HUES48 (cell line): ENCODE data around the gene SLC29A4.
"Not testable (repeated sequence)": the region's sequence is repeated elsewhere in the genome, so short reads cannot be mapped to it uniquely, and the experiment has no call there.

Experiments used
- H3K27ac ChIP-seq: one replicate; pipeline ENCODE4 v1.7.0; 2013; ENCODE audit warnings: low read depth, low read length, inconsistent platforms
- H3K27me3 ChIP-seq: 2 replicates; pipeline ENCODE4 v1.6.1; 2013; ENCODE audit warnings: mild to moderate bottlenecking, low read length; ENCODE audit not compliant: control insufficient read depth, insufficient read depth
- H3K36me3 ChIP-seq: 2 replicates; pipeline ENCODE4 v1.6.1; 2013; ENCODE audit warnings: low read length; ENCODE audit not compliant: control insufficient read depth, insufficient read depth
- H3K4me1 ChIP-seq: 2 replicates; pipeline ENCODE4 v1.6.1; 2013; ENCODE audit warnings: mild to moderate bottlenecking, low read length; ENCODE audit not compliant: control insufficient read depth, insufficient read depth
- H3K4me3 ChIP-seq: 2 replicates; pipeline ENCODE4 v1.5.1; 2013; ENCODE audit warnings: mild to moderate bottlenecking, low read depth, low read length
- H3K9ac ChIP-seq: 2 replicates; pipeline ENCODE4 v1.6.1; 2013; ENCODE audit warnings: mild to moderate bottlenecking, low read depth, low read length, moderate library complexity
- H3K9me3 ChIP-seq: 2 replicates; pipeline ENCODE4 v1.6.1; 2013; ENCODE audit warnings: low read length; ENCODE audit not compliant: control insufficient read depth, insufficient read depth

Gene SLC29A4, protein sequence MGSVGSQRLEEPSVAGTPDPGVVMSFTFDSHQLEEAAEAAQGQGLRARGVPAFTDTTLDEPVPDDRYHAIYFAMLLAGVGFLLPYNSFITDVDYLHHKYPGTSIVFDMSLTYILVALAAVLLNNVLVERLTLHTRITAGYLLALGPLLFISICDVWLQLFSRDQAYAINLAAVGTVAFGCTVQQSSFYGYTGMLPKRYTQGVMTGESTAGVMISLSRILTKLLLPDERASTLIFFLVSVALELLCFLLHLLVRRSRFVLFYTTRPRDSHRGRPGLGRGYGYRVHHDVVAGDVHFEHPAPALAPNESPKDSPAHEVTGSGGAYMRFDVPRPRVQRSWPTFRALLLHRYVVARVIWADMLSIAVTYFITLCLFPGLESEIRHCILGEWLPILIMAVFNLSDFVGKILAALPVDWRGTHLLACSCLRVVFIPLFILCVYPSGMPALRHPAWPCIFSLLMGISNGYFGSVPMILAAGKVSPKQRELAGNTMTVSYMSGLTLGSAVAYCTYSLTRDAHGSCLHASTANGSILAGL

DNA sequence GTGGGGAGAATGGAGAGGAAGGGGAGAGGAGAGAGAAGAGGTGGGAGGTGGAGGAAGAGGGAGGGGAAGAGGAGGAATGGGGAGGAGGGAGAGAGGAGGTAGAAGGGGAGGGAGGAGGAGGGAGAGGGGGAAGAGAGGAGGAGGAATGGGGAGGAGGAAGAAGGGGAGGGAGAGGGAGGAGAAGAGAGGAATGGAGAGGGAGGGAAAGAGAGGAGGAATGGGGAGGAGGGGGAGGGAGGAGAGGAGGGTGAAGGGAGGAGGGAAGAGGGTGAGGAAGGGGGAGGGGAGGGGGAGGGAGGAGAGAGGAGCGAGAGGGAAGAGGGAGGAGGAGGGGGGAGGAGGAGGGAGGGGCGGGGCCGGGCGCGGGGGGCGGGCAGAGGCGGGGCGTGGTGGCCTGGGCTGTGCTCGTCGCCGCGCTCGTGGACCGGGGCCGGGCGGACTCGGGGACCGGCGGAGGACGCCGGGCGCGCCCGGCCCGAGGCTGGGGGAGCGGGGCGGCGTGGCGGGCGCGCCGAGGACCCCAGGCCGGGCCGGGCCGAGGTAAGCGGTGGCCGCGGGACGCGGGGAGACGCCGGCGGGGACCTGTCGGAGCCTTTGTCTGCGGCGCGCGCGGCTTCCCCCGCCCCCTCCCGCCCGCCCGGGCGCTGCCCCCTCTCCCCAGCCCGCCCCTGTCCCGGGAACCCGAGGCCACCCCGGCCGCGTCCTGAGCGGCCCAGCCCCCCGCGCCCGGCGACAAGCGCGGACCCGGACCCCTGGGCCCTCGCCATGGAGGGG is at the start of gene SLC29A4:
SLC29A4 (plus strand) TSS at position 401 of the 774 bp plus-strand sequence. CDS start 4,874 bp downstream, outside the sequence.
- Histone ChIP-seq H3K27ac (no peak within 1 kb of the TSS), H3K9me3 (no peaks in the 10 kb centered on the region), H3K4me3 (peak within 1 kb of the TSS; percentile 60), H3K36me3 (no peaks in the 10 kb centered on the region), H3K27me3 (peaks cover 10% of the 10 kb centered on the region), H3K9ac (no peak within 1 kb of the TSS), H3K4me1 (no peaks in the 10 kb centered on the region)

DNA sequence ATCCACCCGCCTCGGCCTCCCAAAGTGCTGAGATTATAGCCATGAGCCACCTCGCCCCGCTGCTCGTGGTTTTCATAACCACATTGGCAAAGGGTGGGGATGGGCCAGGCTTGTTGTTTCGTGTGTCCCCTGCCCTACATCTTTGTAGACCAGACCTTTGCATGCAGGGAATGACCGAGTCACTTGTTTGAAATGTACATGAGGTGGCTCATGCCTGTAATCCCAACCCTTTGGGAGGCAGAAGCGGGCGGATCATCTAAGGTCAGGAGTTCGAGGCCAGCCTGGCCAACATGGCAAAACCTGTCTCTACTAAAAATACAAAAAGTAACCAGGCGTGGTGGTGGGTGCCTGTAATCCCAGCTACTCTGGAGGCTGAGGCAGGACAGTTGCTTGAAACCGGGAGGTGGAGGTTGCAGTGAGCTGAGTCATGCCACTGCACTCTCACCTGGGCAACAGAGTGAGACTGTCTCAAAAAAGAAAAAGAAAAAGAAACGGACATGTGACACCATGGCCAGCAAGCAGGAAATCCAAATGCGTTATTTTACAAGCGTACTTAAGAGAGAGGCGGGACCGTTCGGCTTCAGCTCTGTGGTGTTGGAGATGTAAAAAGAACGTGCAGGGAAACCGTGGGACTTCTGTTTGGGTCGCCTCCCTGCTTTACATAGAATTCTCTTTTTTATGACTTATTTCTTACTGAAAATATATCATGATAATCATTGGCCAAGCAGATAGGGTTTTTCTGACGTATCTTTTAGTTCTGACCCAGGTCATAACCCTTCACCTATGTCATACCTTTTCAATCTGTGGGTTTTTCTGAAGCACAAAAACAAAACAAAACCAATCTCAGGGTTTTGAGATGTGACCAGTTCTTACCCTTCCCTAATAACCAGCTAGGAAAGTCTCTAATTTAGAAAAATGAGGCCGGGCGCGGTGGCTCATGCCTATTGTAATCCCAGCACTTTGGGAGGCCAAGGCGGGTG is 47.6 kb upstream of the SLC29A4 start:
- Histone ChIP-seq H3K9ac (no peak overlapping the region), H3K9me3 (no peaks in the 10 kb centered on the region), H3K27me3 (no peaks in the 10 kb centered on the region), H3K36me3 (peaks cover 29% of the 10 kb centered on the region), H3K27ac (no peak overlapping the region), H3K4me3 (no peak overlapping the region), H3K4me1 (no peaks in the 10 kb centered on the region)

DNA sequence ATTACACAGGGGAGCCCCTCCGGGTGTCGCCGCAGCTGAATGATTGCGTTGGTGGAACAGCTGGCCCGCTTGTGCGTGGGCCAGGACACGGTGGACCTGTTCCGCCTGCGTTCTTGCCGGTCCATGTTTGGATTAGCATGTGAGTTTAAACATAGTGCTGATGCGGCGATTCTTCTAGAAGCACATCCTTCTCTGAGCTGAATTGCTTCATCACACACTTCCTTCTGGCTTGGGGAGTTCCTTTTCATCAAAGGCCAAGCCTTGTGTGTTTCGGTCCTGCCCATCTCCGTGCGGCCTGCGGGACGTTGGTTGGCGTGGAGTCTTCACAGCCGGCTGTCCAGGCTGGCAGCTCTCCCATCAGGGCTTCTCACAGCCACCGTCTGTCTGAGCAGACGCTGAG is 45.5 kb upstream of the SLC29A4 start:
- H3K9ac ChIP-seq = no peak overlapping the region

DNA sequence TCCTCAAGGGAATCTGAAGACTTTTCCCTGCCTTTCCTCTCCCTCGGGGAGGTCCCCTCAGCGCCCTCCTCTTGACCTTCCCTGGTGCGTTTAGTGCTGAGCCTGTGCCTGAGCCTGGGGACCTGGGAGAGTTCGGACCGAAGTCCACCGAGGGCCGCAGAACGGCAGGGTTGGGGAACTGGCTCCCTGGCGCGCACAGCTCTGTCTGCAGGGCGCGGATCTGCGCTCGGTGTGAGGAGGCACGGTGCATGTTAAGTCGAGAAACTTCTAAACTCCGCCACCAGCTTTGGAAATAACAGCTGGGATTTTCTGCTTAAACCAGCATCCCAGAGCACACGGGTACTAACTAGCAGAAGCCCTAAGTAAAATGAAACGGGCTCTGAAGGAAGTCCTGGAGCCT is 44.2 kb upstream of the SLC29A4 start:
- H3K9ac ChIP-seq = no peak overlapping the region
- no peaks in the 10 kb centered on the region for H3K9me3 ChIP-seq
- H3K4me3 ChIP-seq = no peak overlapping the region
- no peak overlapping the region for H3K27ac ChIP-seq
- H3K36me3 ChIP-seq = no peaks in the 10 kb centered on the region
- peaks cover 10% of the 10 kb centered on the region for H3K27me3 ChIP-seq
- peaks cover 4% of the 10 kb centered on the region; the same call in 1 of the 2 replicates for H3K4me1 ChIP-seq

More for the DNA sequence above, 45.5 kb upstream of the SLC29A4 start:
- Histone ChIP-seq H3K27ac (no peak overlapping the region), H3K36me3 (peaks cover 8% of the 10 kb centered on the region; the same call in 1 of the 2 replicates), H3K9me3 (no peaks in the 10 kb centered on the region), H3K4me1 (peaks cover 4% of the 10 kb centered on the region; the same call in 1 of the 2 replicates), H3K4me3 (no peak overlapping the region), H3K27me3 (peaks cover 10% of the 10 kb centered on the region)

DNA sequence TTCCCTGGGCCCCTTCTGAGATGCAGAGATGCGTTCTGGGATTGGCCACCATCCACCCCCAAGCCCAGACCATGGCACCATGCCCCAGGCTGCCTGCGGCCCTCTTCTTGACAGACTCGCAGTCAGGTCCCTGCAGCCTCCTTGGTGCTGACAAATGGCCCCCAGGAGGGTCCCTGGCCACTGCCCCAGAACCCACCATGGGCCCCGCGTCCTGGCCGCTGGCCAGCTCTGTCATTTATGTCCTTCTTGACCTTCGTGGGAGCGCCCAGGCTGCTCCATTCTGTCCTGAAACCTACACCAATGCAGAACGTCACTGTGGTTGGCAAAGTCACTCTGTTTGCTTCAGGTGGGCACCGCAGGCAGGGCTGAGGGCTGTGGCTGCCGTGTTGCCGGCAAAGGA is 39.5 kb upstream of the SLC29A4 start:
- no peaks in the 10 kb centered on the region for H3K9me3 ChIP-seq
- no peaks in the 10 kb centered on the region for H3K36me3 ChIP-seq
- H3K4me1 ChIP-seq = peaks cover 4% of the 10 kb centered on the region; the same call in 1 of the 2 replicates
- no peak overlapping the region for H3K27ac ChIP-seq
- no peak overlapping the region for H3K9ac ChIP-seq
- H3K4me3 ChIP-seq = no peak overlapping the region
- H3K27me3 ChIP-seq = peaks cover 10% of the 10 kb centered on the region

DNA sequence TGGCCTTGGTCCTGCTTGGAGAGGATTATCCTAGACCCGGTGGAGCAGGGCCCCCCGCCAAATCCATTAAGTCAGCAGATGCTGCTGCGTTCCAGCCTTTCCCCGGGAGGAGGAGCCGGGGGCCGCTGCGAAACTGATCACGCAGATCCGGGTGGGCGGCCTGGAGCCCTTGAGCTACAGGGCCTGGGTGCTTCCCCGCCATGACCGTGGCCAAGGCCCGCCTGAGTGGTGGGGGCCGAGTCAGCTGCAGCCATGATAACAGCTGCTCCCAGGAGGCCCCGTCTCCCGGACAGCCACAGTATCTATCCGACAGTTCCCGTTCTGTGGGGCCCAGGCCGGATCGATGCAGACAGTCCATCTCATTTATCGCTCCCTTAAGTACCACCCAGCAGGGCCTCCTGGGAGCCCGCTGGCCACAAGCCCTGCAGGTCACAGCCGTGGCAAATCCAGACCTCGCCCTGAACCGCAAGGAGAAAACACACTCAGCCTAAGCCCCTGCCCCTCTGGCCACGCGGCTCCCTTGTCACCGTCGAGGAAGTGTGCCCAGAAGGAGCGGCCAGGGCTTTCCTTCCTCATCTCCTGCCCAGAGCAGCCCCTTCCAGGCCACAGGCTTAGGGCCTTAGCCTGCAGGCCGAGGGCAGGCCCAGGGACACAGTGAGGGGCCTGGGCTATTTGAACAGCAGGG is 34.4 kb upstream of the SLC29A4 start:
- Histone ChIP-seq H3K4me3 (no peak overlapping the region), H3K27ac (no peak overlapping the region)

DNA sequence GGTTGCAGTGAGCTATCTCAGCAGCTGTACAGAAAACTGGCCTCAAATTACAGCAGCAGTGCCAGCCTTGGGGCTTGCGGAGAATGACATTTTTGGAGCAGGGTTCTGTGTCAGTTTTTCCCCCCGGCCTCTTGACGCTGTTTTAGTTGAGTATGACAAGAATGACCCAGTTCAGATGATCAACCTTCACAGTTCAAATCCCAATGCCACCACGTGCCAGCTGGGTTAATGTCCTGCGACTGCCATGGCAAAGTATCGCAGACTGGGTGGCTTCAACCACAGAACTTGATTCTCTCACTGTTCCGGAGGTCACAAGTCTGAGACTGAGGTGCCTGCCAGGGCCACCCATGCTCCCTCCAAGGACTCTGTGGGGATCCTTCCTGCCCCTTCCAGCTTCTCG is 32.0 kb upstream of the SLC29A4 start:
- not testable (repeated sequence) for H3K27me3 ChIP-seq, H3K36me3 ChIP-seq, H3K4me1 ChIP-seq, H3K9ac ChIP-seq, H3K4me3 ChIP-seq, H3K9me3 ChIP-seq, H3K27ac ChIP-seq

More for the DNA sequence above, 34.4 kb upstream of the SLC29A4 start:
- no peaks in the 10 kb centered on the region for H3K27me3 ChIP-seq
- no peak overlapping the region for H3K9ac ChIP-seq
- H3K36me3 ChIP-seq = no peaks in the 10 kb centered on the region
- H3K4me1 ChIP-seq = 0 out of 2 replicates have a peak, but pooled peaks cover 2% of the 10 kb centered on the region
- no peaks in the 10 kb centered on the region for H3K9me3 ChIP-seq

DNA sequence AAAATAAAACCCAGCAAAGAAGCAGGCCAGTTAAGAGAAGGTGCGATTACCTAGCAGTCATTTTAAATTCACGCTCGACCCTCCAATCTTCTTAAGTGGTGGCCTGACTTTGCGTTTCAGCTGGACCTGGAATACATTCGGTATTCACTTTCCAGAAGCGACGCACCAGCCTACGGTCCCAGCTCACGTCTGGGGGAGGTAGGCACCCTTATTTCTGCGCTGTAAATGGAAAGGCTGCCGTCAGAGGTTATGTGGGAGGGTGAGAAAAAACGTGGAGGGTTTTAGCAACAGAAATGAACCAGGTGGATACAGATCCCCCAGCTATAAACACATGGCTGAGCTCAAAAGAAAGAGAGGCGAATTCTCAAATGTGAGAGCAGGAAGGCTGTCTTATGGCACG is 29.2 kb upstream of the SLC29A4 start:
- not testable (repeated sequence) for H3K4me1 ChIP-seq, H3K4me3 ChIP-seq, H3K9me3 ChIP-seq

DNA sequence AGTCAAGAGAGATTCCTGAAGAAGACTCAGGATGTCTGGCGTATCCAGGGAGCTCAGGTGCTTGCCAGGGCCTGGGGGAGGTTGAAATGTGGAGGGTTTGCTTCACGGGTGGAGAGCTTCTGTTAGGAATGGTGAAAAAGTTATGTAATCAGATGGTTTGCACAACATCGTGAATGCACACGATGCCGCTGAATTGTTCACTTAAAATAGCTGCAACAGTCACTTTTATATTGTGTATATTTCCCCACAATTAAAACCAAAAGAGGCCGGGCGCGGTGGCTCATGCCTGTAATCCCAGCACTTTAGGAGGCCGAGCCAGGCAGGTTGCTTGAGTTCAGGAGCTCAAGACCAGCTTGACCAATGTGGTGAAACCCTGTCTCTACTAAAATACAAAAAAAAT is 28.4 kb upstream of the SLC29A4 start:
- H3K36me3 ChIP-seq, H3K4me1 ChIP-seq, H3K4me3 ChIP-seq, H3K27me3 ChIP-seq, H3K27ac ChIP-seq, H3K9me3 ChIP-seq, H3K9ac ChIP-seq: not testable (repeated sequence)

More for the DNA sequence above, 29.2 kb upstream of the SLC29A4 start:
- H3K36me3 ChIP-seq, H3K27ac ChIP-seq, H3K9ac ChIP-seq, H3K27me3 ChIP-seq: not testable (repeated sequence)

DNA sequence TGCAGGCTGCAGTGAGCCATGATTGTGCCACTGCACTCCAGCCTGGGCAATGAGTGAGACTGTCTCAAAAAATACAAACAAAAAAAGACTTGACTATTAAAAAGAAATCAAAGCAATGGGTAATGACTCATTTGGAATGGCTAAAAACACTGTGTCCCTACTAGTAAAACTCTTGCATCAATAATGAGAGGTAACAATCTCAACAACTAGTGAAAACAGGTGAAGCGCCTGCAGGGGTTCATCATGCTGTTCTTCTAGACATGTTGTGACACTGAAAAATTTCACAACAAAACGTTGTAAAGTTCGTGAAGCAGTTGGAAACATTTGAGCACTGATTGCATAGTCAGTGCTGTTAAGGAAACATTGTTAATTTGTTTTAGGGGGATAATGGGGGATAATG is 26.9 kb upstream of the SLC29A4 start:
- Histone ChIP-seq H3K4me1 (0 out of 2 replicates have a peak, but pooled peaks cover 4% of the 10 kb centered on the region), H3K4me3 (no peak overlapping the region), H3K27me3 (no peaks in the 10 kb centered on the region), H3K27ac (no peak overlapping the region), H3K36me3 (no peaks in the 10 kb centered on the region), H3K9ac (no peak overlapping the region), H3K9me3 (no peaks in the 10 kb centered on the region)
